NB4 (cell line): Measurements from ENCODE around the gene STXBP1.

ENCODE experiments used
- CTCF ChIP-seq: IDR thresholded peaks from one replicate; pipeline ENCODE4 v1.5.1; 2012; ENCODE audit warnings: low read depth, low read length
- MAX ChIP-seq: IDR thresholded peaks from 2 replicates; pipeline ENCODE4 v1.6.1; 2011; ENCODE audit warnings: low read depth, low read length
- POLR2A ChIP-seq: IDR thresholded peaks from 2 replicates; pipeline ENCODE4 v1.6.1; 2011; ENCODE audit warnings: mild to moderate bottlenecking; ENCODE audit not compliant: insufficient read length; ENCODE audit errors: extremely low read depth

- no peak for TF ChIP-seq CTCF
- TF ChIP-seq MAX = no peak
- TF ChIP-seq POLR2A = no peak
Observed at GRCh38 chr9:127694890-127695720, 83.0 kb downstream of the STXBP1 start.
